Keratinocyte (primary cell): ENCODE data around the gene CT45A1.
"Not testable (repeated sequence)": the region's sequence is repeated elsewhere in the genome, so short reads cannot be mapped to it uniquely, and the experiment has no call there.

ENCODE experiments used
- EZH2 ChIP-seq: IDR thresholded peaks from one replicate; pipeline ENCODE4 v1.6.1; 2012; ENCODE audit warnings: inconsistent platforms, mild to moderate bottlenecking, low read length, moderate library complexity
- TF ChIP-seq, protein P1 (sequence below), 3 experiments: IDR thresholded peaks in 1 of 3; conservative IDR thresholded peaks in 1 of 3; optimal IDR thresholded peaks in 1 of 3; 2 replicates in 2 of 3; 3 replicates in 1 of 3; pipeline versions ENCODE3 to v1.5.1; 2011; ENCODE audit warnings: low read length in 3 of 3, mild to moderate bottlenecking in 3 of 3, moderate library complexity in 2 of 3, control low read depth in 1 of 3, inconsistent platforms in 1 of 3; ENCODE audit not compliant: insufficient read depth in 2 of 3; ENCODE audit errors: extremely low read depth in 1 of 3

DNA sequence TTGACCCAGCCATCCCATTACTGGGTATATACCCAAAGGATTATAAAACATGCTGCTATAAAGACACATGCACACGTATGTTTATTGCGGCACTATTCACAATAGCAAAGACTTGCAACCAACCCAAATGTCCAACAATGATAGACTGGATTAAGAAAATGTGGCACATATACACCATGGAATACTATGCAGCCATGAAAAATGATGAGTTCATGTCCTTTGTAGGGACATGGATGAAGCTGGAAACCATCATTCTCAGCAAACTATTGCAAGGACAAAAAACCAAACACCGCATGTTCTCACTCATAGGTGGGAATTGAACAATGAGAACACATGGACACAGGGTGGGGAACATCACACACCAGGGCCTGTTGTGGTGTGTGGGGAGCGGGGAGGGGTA lies 31.3 kb downstream of the CT45A1 start:
- TF ChIP-seq, protein P1, sequence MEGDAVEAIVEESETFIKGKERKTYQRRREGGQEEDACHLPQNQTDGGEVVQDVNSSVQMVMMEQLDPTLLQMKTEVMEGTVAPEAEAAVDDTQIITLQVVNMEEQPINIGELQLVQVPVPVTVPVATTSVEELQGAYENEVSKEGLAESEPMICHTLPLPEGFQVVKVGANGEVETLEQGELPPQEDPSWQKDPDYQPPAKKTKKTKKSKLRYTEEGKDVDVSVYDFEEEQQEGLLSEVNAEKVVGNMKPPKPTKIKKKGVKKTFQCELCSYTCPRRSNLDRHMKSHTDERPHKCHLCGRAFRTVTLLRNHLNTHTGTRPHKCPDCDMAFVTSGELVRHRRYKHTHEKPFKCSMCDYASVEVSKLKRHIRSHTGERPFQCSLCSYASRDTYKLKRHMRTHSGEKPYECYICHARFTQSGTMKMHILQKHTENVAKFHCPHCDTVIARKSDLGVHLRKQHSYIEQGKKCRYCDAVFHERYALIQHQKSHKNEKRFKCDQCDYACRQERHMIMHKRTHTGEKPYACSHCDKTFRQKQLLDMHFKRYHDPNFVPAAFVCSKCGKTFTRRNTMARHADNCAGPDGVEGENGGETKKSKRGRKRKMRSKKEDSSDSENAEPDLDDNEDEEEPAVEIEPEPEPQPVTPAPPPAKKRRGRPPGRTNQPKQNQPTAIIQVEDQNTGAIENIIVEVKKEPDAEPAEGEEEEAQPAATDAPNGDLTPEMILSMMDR (optimal IDR thresholded peaks at IDR 0.05 in 1 of 3, IDR thresholded peaks at IDR 0.05 in 1 of 3, conservative IDR thresholded peaks at IDR 0.05 in 1 of 3; ENCODE audit: extremely low read depth in 1 of 3, insufficient read depth in 2 of 3, low read length in 3 of 3): not testable (repeated sequence)
- TF ChIP-seq EZH2: not testable (repeated sequence)
